HCT116 (cell line): ENCODE data around the gene A2M. TPM values are rescaled to one million over a fixed set of nuclear protein-coding genes. Genes with fewer than 3 reads are reported as not detected.
A peak's percentile ranks its signal among the peaks of the same experiment; 100 is the strongest.

Experiments
- ATAC-seq: fragments of 200-7000 bp; cut with Tn5 transposase; 2 replicates; pipeline ENCODE4 v1.9.1; 2020; ENCODE audit warnings: mild to moderate bottlenecking, moderate library complexity
- BruUV-seq: library from RNA; stranded (reverse); fragments of 400-500 nt; replicated peaks from 2 replicates; lab custom pipeline; 2021; lab: Mats Ljungman, UMichigan
- CTCF ChIA-PET: fragments of 300-600 bp; sonication (Branson Sonifier 250); formaldehyde crosslinking; loops from one replicate; lab custom pipeline; 2021; ENCODE audit warnings: antibody characterized with exemption; lab: Charles Lee
- POLR2A ChIA-PET: fragments of 300-600, 350-600 bp; sonication (Branson Sonifier 250); formaldehyde crosslinking; loops from one replicate; lab custom pipeline; 2021; ENCODE audit warnings: antibody characterized with exemption; lab: Charles Lee
- RAD21 ChIA-PET, 2 experiments: fragments of 300-600 bp; sonication (Branson Sonifier 250); formaldehyde crosslinking; loops; one replicate each; lab custom pipeline; 2023; ENCODE audit warnings: low total read pairs in 2 of 2; ENCODE audit not compliant: uncharacterized antibody in 2 of 2, unreplicated experiment in 2 of 2, low non-redundant PET in 1 of 2; lab: Charles Lee
- DNase-seq: peaks from one replicate; pipeline ENCODE4 v3.0.0-alpha.2; 2010; ENCODE audit warnings: low read depth, low spot score
- H2AFZ ChIP-seq: fragments of 200-600 bp; shearing (Covaris generic), sonication (generic); 2 replicates; pipeline ENCODE4 v1.6.1; 2017; ENCODE audit warnings: low read depth, mixed run types, mixed read lengths, antibody characterized with exemption, low read length; ENCODE audit not compliant: poor library complexity, severe bottlenecking
- H3K27ac ChIP-seq: 2 replicates; pipeline ENCODE4 v1.5.1; 2012; ENCODE audit warnings: low read depth, low read length
- H3K27me3 ChIP-seq: fragments of 200-600 bp; sonication (generic); 2 replicates; pipeline ENCODE4 v1.6.1; 2016; ENCODE audit warnings: mixed run types, low read length, mixed read lengths; ENCODE audit not compliant: insufficient read depth
- H3K36me3 ChIP-seq, 2 experiments: fragments of 200-500 bp in 1 of 2; fragments of 200-600 bp in 1 of 2; sonication (Bioruptor generic) in 1 of 2; sonication (generic) in 1 of 2; 2 replicates each; pipeline versions ENCODE4 v1.5.1 to v1.6.1; 2014 to 2016; ENCODE audit warnings: low read length in 2 of 2, inconsistent platforms in 1 of 2, mixed read lengths in 1 of 2, mixed run types in 1 of 2; ENCODE audit not compliant: insufficient read depth in 2 of 2, control insufficient read depth in 1 of 2
- H3K4me1 ChIP-seq, 2 experiments: fragments of 200-600 bp in 1 of 2; sonication (generic) in 1 of 2; 2 replicates each; pipeline versions ENCODE4 v1.5.1 to v1.6.1; 2012 to 2017; ENCODE audit warnings: low read length in 2 of 2, inconsistent platforms in 1 of 2, mild to moderate bottlenecking in 1 of 2, mixed read lengths in 1 of 2, mixed run types in 1 of 2, moderate library complexity in 1 of 2; ENCODE audit not compliant: insufficient read depth in 2 of 2, control insufficient read depth in 1 of 2
- H3K4me2 ChIP-seq: fragments of 200-600 bp; sonication (generic); 2 replicates; pipeline ENCODE4 v1.6.1; 2017; ENCODE audit warnings: mixed run types, low read length, mixed read lengths
- H3K4me3 ChIP-seq, 2 experiments: fragments of 200-600 bp in 1 of 2; sonication (generic) in 1 of 2; replicated peaks in 1 of 2; 2 replicates each; pipeline ENCODE4 v1.5.1; 2011 to 2016; ENCODE audit warnings: low read length in 2 of 2, control low read depth in 1 of 2, low read depth in 1 of 2, mild to moderate bottlenecking in 1 of 2, mixed read lengths in 1 of 2, mixed run types in 1 of 2
- H3K79me2 ChIP-seq: fragments of 200-600 bp; sonication (generic); 2 replicates; pipeline ENCODE4 v1.6.1; 2017; ENCODE audit warnings: mild to moderate bottlenecking, mixed run types, low read length, moderate library complexity, mixed read lengths; ENCODE audit not compliant: insufficient read depth
- H3K9ac ChIP-seq: fragments of 200-600 bp; sonication (generic); 2 replicates; pipeline ENCODE4 v1.6.1; 2016; ENCODE audit warnings: low read length, mixed read lengths
- H3K9me2 ChIP-seq: fragments of 200-600 bp; sonication (generic), shearing (Covaris generic); 2 replicates; pipeline ENCODE4 v1.6.1; 2017; ENCODE audit warnings: mixed run types, mild to moderate bottlenecking, moderate library complexity; ENCODE audit not compliant: insufficient read depth
- H3K9me3 ChIP-seq, 2 experiments: fragments of 200-500 bp in 1 of 2; fragments of 200-600 bp in 1 of 2; sonication (Bioruptor generic) in 1 of 2; sonication (generic) in 1 of 2; 2 replicates each; pipeline ENCODE4 v1.6.1; 2014 to 2017; ENCODE audit warnings: low read length in 2 of 2, mixed read lengths in 2 of 2, inconsistent platforms in 1 of 2, low read depth in 1 of 2, mild to moderate bottlenecking in 1 of 2, mixed run types in 1 of 2, moderate library complexity in 1 of 2; ENCODE audit not compliant: control insufficient read depth in 1 of 2, insufficient read depth in 1 of 2
- H4K20me1 ChIP-seq: fragments of 200-600 bp; sonication (generic), shearing (Covaris generic); 2 replicates; pipeline ENCODE4 v1.6.1; 2017; ENCODE audit warnings: mixed run types, mild to moderate bottlenecking, moderate library complexity; ENCODE audit not compliant: insufficient read depth
- ATF3 ChIP-seq: IDR thresholded peaks from 2 replicates; pipeline ENCODE4 v1.6.1; 2012
- CBX3 ChIP-seq: IDR thresholded peaks from 2 replicates; pipeline ENCODE4 v1.6.1; 2012; ENCODE audit warnings: low read depth
- CEBPB ChIP-seq: IDR thresholded peaks from 2 replicates; pipeline ENCODE4 v1.6.1; 2012; ENCODE audit warnings: low read depth
- CTCF ChIP-seq, 3 experiments: fragments of 200-600 bp in 1 of 3; sonication (generic) in 1 of 3; IDR thresholded peaks in 2 of 3; conservative IDR thresholded peaks in 1 of 3; 2 replicates each; pipeline ENCODE4 v1.5.1; 2012 to 2017; ENCODE audit warnings: low read depth in 2 of 3, low read length in 2 of 3, antibody characterized with exemption in 1 of 3, borderline replicate concordance in 1 of 3, control low read depth in 1 of 3, mild to moderate bottlenecking in 1 of 3, mixed read lengths in 1 of 3, mixed run types in 1 of 3, moderate library complexity in 1 of 3; ENCODE audit not compliant: insufficient read depth in 1 of 3
- EGR1 ChIP-seq: IDR thresholded peaks from 2 replicates; pipeline ENCODE4 v1.6.1; 2012; ENCODE audit warnings: low read depth
- ELF1 ChIP-seq: IDR thresholded peaks from 2 replicates; pipeline ENCODE4 v1.6.1; 2012; ENCODE audit warnings: low read depth, borderline replicate concordance
- EZH2 ChIP-seq: fragments of 200-600 bp; sonication (generic); IDR thresholded peaks from 2 replicates; pipeline ENCODE4 v1.6.1; 2017; ENCODE audit warnings: antibody characterized with exemption, mixed run types
- EZH2phosphoT487 ChIP-seq: fragments of 200-600 bp; IDR thresholded peaks from 2 replicates; pipeline ENCODE4 v1.6.1; 2018; ENCODE audit warnings: antibody characterized with exemption, borderline replicate concordance
- FOSL1 ChIP-seq: IDR thresholded peaks from 2 replicates; pipeline ENCODE4 v1.6.1; 2012; ENCODE audit warnings: low read depth
- MAX ChIP-seq: IDR thresholded peaks from 2 replicates; pipeline ENCODE4 v1.6.1; 2012
- POLR2A ChIP-seq: IDR thresholded peaks from 2 replicates; pipeline ENCODE4 v1.7.0; 2011; ENCODE audit warnings: borderline replicate concordance; ENCODE audit not compliant: insufficient read depth, insufficient read length; ENCODE audit errors: extremely low read depth
- POLR2AphosphoS5 ChIP-seq: IDR thresholded peaks from 2 replicates; pipeline ENCODE4 v1.6.1; 2011; ENCODE audit warnings: mild to moderate bottlenecking, low read depth, low read length, moderate library complexity
- RAD21 ChIP-seq: IDR thresholded peaks from 2 replicates; pipeline ENCODE4 v1.6.1; 2012; ENCODE audit warnings: low read depth, mild to moderate bottlenecking
- REST ChIP-seq: IDR thresholded peaks from 2 replicates; pipeline ENCODE4 v1.6.1; 2012; ENCODE audit warnings: low read depth
- SP1 ChIP-seq: IDR thresholded peaks from 2 replicates; pipeline ENCODE4 v1.6.1; 2012; ENCODE audit warnings: low read depth
- TCF7L2 ChIP-seq: IDR thresholded peaks from 2 replicates; pipeline ENCODE4 v1.7.0; 2011; ENCODE audit warnings: borderline replicate concordance, inconsistent platforms; ENCODE audit not compliant: insufficient read depth, insufficient read length; ENCODE audit errors: extremely low read depth
- YY1 ChIP-seq: IDR thresholded peaks from 2 replicates; pipeline ENCODE4 v1.6.1; 2011; ENCODE audit warnings: low read length, low read depth, moderate library complexity, mild to moderate bottlenecking; ENCODE audit not compliant: insufficient replicate concordance; ENCODE audit errors: extremely low read depth
- ZFX ChIP-seq: fragments of 450-650 bp; IDR thresholded peaks from 2 replicates; pipeline ENCODE4 v1.6.1; 2017
- ZNF274 ChIP-seq: fragments of 200-500 bp; sonication (Bioruptor generic); IDR thresholded peaks from 2 replicates; pipeline ENCODE4 v1.6.1; 2014; ENCODE audit warnings: mild to moderate bottlenecking, low read depth, low read length, inconsistent platforms
- intact Hi-C: fragments of 100-400 bp; cut with micrococcal nuclease; formaldehyde crosslinking; loops from 2 replicates; pipeline ENCODE4 v1.10.0; 2022
- total RNA-seq: library from RNA; stranded (reverse); gene quantifications from one replicate; pipeline ENCODE4 v1.2.1, GENCODE V29; 2021; ENCODE audit not compliant: unreplicated experiment

The A2M gene
- total RNA-seq, 1 experiment from 2014 or later = 3.0 TPM

GRCh38 chr12:9066183-9066623 is 49.5 kb downstream of the A2M start:
- no TSS peak for BruUV-seq
- Histone ChIP-seq H3K4me3 (no peak overlapping the region), H3K4me2 (peak overlapping the region; percentile 78; the same call in 1 of the 2 replicates), H3K27ac (no peak overlapping the region), H3K79me2 (no peaks in the 10 kb centered on the region), H3K9ac (no peak overlapping the region), H3K27me3 (no peaks in the 10 kb centered on the region), H3K9me2 (no peaks in the 10 kb centered on the region), H3K36me3 (no peaks in the 10 kb centered on the region), H3K9me3 (no peaks in the 10 kb centered on the region), H2AFZ (no peak overlapping the region), H4K20me1 (no peaks in the 10 kb centered on the region), H3K4me1 (peaks cover 8 to 19% of the 10 kb centered on the region in 2 experiments; a peak in 3 of 4 replicates)
- no peak for TF ChIP-seq REST
- no peak for TF ChIP-seq CBX3
- no peak for TF ChIP-seq MAX
- no peak for TF ChIP-seq ZFX
- no peak for TF ChIP-seq ELF1
- TF ChIP-seq TCF7L2 = no peak
- no peak for TF ChIP-seq RAD21
- no peak for TF ChIP-seq POLR2A
- TF ChIP-seq FOSL1 = no peak
- no peak for TF ChIP-seq SP1
- TF ChIP-seq ZNF274 = no peak
- TF ChIP-seq EZH2 = no peak
- TF ChIP-seq CEBPB = no peak
- no peak for TF ChIP-seq CTCF (IDR thresholded peaks at IDR 0.05 in 2 of 3, conservative IDR thresholded peaks at IDR 0.05 in 1 of 3; ENCODE audit: borderline replicate concordance in 1 of 3, insufficient read depth in 1 of 3, low read depth in 2 of 3, low read length in 2 of 3)
- no peak for TF ChIP-seq EGR1
- TF ChIP-seq ATF3 = no peak
- no peak for TF ChIP-seq YY1
- no peak for TF ChIP-seq POLR2AphosphoS5
- no peak for TF ChIP-seq EZH2phosphoT487
- ATAC-seq (no peak), DNase-seq (no peak)
- intact Hi-C loops = no loop called here
- CTCF ChIA-PET = interaction anchor here (1.6 kb wide), 1 partner anchor 409 kb away, joined by 6 read pairs; no protein-coding TSS in a partner anchor
- POLR2A ChIA-PET = no interaction called here
- RAD21 ChIA-PET = no interaction called here
